K562 (cell line): ENCODE measurements around the gene SLC39A13. TPM values are rescaled to one million over a fixed set of nuclear protein-coding genes. Genes with fewer than 3 reads are reported as not detected.
A peak's percentile ranks its signal among the peaks of the same experiment; 100 is the strongest.

Experiments used
- ADNP ChIP-seq: fragments of 200-800 bp; sonication (Bioruptor generic); IDR thresholded peaks from 2 replicates; pipeline ENCODE4 v1.6.1; 2016; ENCODE audit warnings: missing genetic modification characterization, missing compliant biosample characterization
- BCL6 ChIP-seq: fragments of 250-450 bp; sonication (Bioruptor Pico); IDR thresholded peaks from 2 replicates; pipeline ENCODE4 v1.4.0; 2020
- CC2D1A ChIP-seq: fragments of 450-650 bp; IDR thresholded peaks from 2 replicates; pipeline ENCODE4 v1.6.1; 2017; ENCODE audit warnings: mild to moderate bottlenecking
- DNMT1 ChIP-seq: fragments of 450-650 bp; IDR thresholded peaks from 2 replicates; pipeline ENCODE4 v1.6.1; 2016; ENCODE audit warnings: antibody characterized with exemption, mild to moderate bottlenecking
- E2F8 ChIP-seq: fragments of 450-650 bp; IDR thresholded peaks from 2 replicates; pipeline ENCODE4 v1.7.1; 2018; ENCODE audit warnings: mild to moderate bottlenecking, low read depth; ENCODE audit not compliant: partially characterized antibody
- JUN ChIP-seq, 2 experiments: sonication (generic) in 1 of 2; formaldehyde crosslinking in 1 of 2; IDR thresholded peaks; 2 replicates each; pipeline versions ENCODE4 v1.6.1 to v1.8.0; 2012 to 2022; ENCODE audit warnings: borderline replicate concordance in 2 of 2, mild to moderate bottlenecking in 2 of 2, improper control_type of control experiment in 1 of 2, low read depth in 1 of 2, low read length in 1 of 2, missing genetic modification reagents in 1 of 2
- MBD2 ChIP-seq: sonication (generic); IDR thresholded peaks from 2 replicates; pipeline ENCODE4 v1.6.1; 2016; ENCODE audit warnings: low read depth, borderline replicate concordance
- MEF2D ChIP-seq: conservative IDR thresholded peaks from 2 replicates; pipeline ENCODE4 v1.6.1; 2016; ENCODE audit warnings: low read depth, missing genetic modification characterization, missing compliant biosample characterization
- NR1H2 ChIP-seq: sonication (generic); formaldehyde crosslinking; IDR thresholded peaks from 2 replicates; pipeline ENCODE4 v1.4.0; 2020; ENCODE audit warnings: mild to moderate bottlenecking, missing genetic modification reagents
- POLR2H ChIP-seq: IDR thresholded peaks from 2 replicates; pipeline ENCODE4 v1.6.1; 2016; ENCODE audit warnings: missing genetic modification characterization, low read depth, mild to moderate bottlenecking, control low read depth, missing compliant biosample characterization, moderate library complexity
- PREB ChIP-seq: sonication (generic); formaldehyde crosslinking; IDR thresholded peaks from 2 replicates; pipeline ENCODE4 v1.8.1; 2023; ENCODE audit warnings: mild to moderate bottlenecking, missing genetic modification reagents
- SRSF3 ChIP-seq: fragments of 200-400 bp; formaldehyde crosslinking; IDR thresholded peaks from 2 replicates; pipeline ENCODE4 v1.6.1; 2016; ENCODE audit warnings: mild to moderate bottlenecking, low read length, moderate library complexity; ENCODE audit not compliant: insufficient read depth
- TSHZ1 ChIP-seq: fragments of 250-450 bp; sonication (Bioruptor Pico); IDR thresholded peaks from 2 replicates; pipeline ENCODE4 v1.4.0; 2020; ENCODE audit warnings: mild to moderate bottlenecking, moderate library complexity
- ZNF124 ChIP-seq: sonication (generic); formaldehyde crosslinking; IDR thresholded peaks from 2 replicates; pipeline ENCODE4 v1.8.1; 2022; ENCODE audit warnings: missing genetic modification reagents
- ZNF232 ChIP-seq: sonication (generic); formaldehyde crosslinking; IDR thresholded peaks from 2 replicates; pipeline ENCODE4 v1.8.0; 2022; ENCODE audit warnings: mild to moderate bottlenecking, missing genetic modification reagents
- ZNF274 ChIP-seq: IDR thresholded peaks from 2 replicates; pipeline ENCODE4 v1.6.1; 2011; ENCODE audit warnings: low read depth, mild to moderate bottlenecking, low read length, moderate library complexity, borderline replicate concordance
- ZNF398 ChIP-seq: fragments of 250-450 bp; sonication (Bioruptor Pico); IDR thresholded peaks from 2 replicates; pipeline ENCODE4 v1.8.0; 2021; ENCODE audit warnings: moderate library complexity, mild to moderate bottlenecking, inconsistent platforms
- ZNF785 ChIP-seq: fragments of 250-450 bp; sonication (Bioruptor Pico); IDR thresholded peaks from 2 replicates; pipeline ENCODE4 v1.4.0; 2020; ENCODE audit warnings: mild to moderate bottlenecking
- polyA plus RNA-seq, 8 experiments: library from polyadenylated mRNA; depleted of rRNA in 4 of 8; stranded (reverse) in 5 of 8; unstranded in 3 of 8; fragments of >200 nt; fragmentation: Nextera tagmentation in 2 of 8; fragmentation: Illumina TruSeq in 1 of 8; extraction: Ambion mirVana in 2 of 8; extraction: Trizol in 1 of 8; gene quantifications; 2 replicates each; pipeline versions ENCODE4 v1.2.1 to v1.2.3, GENCODE V29; 2011 to 2014; ENCODE audit warnings: inconsistent platforms in 1 of 8, missing spikeins in 1 of 8
- total RNA-seq, 7 experiments: library from RNA; depleted of rRNA in 6 of 7; stranded (reverse); fragments of >200 nt in 6 of 7; fragmentation: Illumina TruSeq in 2 of 7; extraction: Trizol in 2 of 7; gene quantifications; 2 replicates each; pipeline versions ENCODE4 v1.2.1 to v1.2.3, GENCODE V29; 2011 to 2021; ENCODE audit warnings: low replicate concordance in 1 of 7

SLC39A13 gene
- total and polyA plus RNA-seq, 9 of the 15 experiments (the other 6 are each of a cell fraction or from before 2014, with no cell fraction given): 0.17 to 15.9 (median 3.2) TPM

GRCh38 chr11:47407746-47408590 lies at the start of gene SLC39A13 (continued):
- TF ChIP-seq E2F8: peak; percentile 88
- no peak; the same call in 1 of the 2 replicates for TF ChIP-seq MBD2
- TF ChIP-seq ZNF232 (CRISPR knock-in tag): no peak
- TF ChIP-seq BCL6 (CRISPR knock-in tag): no peak
- no peak for TF ChIP-seq TSHZ1 (CRISPR knock-in tag)
- TF ChIP-seq DNMT1: no peak
- peak; percentile 45; the same call in 1 of the 2 replicates for TF ChIP-seq JUN (IDR thresholded peaks at IDR 0.05; ENCODE audit: borderline replicate concordance, low read depth, low read length)
- peak; percentile 95 for TF ChIP-seq JUN (CRISPR knock-in tag; IDR thresholded peaks at IDR 0.05; ENCODE audit: borderline replicate concordance)
- TF ChIP-seq PREB (CRISPR knock-in tag): no peak
- no peak for TF ChIP-seq ZNF124 (CRISPR knock-in tag)
- peak; percentile 64; the same call in 1 of the 2 replicates for TF ChIP-seq NR1H2
- no peak for TF ChIP-seq ZNF398 (CRISPR knock-in tag)
- TF ChIP-seq SRSF3: no peak
- no peak for TF ChIP-seq MEF2D (tag)
- no peak; the same call in none of the 2 replicates for TF ChIP-seq POLR2H (tag)
- TF ChIP-seq ZNF274: no peak
- TF ChIP-seq ADNP: no peak; the same call in 1 of the 2 replicates
- TF ChIP-seq CC2D1A: no peak
- TF ChIP-seq ZNF785 (CRISPR knock-in tag): no peak
